ENCODE data around the gene C17orf100. TPM values are rescaled to one million over a fixed set of nuclear protein-coding genes. Genes with fewer than 3 reads are reported as not detected.
A peak's percentile ranks its signal among the peaks of the same experiment; 100 is the strongest.

C17orf100 gene
- total and polyA plus RNA-seq, 2 of the 13 experiments (the other 11 are each of a cell fraction or from before 2014, with no cell fraction given): 3.6 to 8.7 TPM

DNA sequence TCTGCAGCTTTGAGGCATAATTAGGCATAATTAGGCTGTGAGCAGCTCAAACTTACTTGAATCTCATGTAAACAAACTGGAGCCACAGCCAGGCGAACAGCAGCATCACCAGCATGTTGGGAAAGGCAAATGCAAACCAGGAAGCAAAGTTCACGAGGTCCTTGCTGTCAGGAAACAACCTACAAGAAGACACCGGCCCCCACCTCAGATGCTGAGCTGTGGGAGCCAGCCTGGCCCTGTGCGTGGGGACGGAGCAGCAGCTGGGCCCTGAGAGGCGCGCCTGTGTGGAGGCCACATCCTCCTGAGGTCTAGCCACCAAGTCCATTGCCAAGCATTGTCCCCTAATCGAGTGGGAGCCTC, 49.4 kb downstream of the C17orf100 start (continued):
- TF ChIP-seq, protein P1, sequence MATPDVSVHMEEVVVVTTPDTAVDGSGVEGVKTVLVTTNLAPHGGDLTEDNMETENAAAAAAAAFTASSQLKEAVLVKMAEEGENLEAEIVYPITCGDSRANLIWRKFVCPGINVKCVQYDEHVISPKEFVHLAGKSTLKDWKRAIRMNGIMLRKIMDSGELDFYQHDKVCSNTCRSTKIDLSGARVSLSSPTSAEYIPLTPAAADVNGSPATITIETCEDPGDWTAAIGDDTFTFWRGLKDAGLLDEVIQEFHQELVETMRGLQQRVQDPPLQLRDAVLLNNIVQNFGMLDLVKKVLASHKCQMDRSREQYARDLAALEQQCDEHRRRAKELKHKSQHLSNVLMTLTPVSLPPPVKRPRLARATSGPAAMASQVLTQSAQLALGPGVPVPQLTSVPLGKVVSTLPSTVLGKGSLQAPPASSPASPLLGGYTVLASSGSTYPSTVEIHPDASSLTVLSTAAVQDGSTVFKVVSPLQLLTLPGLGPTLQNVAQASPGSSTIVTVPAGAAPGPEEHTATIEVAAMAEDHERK (CRISPR knock-in tag; IDR thresholded peaks at IDR 0.05; ENCODE audit: low read depth): no peak
- no peak for TF ChIP-seq PCBP2 (optimal IDR thresholded peaks at IDR 0.05; ENCODE audit: low read depth, low read length, poor library complexity, severe bottlenecking)
- no peak for TF ChIP-seq ZNF850 (CRISPR knock-in tag; conservative IDR thresholded peaks at IDR 0.05)
- no peak for TF ChIP-seq NCOR1 (IDR thresholded peaks at IDR 0.05; ENCODE audit: borderline replicate concordance, low read length)
- TF ChIP-seq, protein P2, sequence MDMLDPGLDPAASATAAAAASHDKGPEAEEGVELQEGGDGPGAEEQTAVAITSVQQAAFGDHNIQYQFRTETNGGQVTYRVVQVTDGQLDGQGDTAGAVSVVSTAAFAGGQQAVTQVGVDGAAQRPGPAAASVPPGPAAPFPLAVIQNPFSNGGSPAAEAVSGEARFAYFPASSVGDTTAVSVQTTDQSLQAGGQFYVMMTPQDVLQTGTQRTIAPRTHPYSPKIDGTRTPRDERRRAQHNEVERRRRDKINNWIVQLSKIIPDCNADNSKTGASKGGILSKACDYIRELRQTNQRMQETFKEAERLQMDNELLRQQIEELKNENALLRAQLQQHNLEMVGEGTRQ (IDR thresholded peaks at IDR 0.05; ENCODE audit: low read depth, low read length): no peak
- TF ChIP-seq, protein P2 (CRISPR knock-in tag; IDR thresholded peaks at IDR 0.05; ENCODE audit: borderline replicate concordance): no peak
- TF ChIP-seq, protein P3, sequence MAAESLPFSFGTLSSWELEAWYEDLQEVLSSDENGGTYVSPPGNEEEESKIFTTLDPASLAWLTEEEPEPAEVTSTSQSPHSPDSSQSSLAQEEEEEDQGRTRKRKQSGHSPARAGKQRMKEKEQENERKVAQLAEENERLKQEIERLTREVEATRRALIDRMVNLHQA (CRISPR knock-in tag; IDR thresholded peaks at IDR 0.05): no peak
- TF ChIP-seq, protein P4, sequence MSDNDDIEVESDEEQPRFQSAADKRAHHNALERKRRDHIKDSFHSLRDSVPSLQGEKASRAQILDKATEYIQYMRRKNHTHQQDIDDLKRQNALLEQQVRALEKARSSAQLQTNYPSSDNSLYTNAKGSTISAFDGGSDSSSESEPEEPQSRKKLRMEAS (IDR thresholded peaks at IDR 0.05): peak; percentile 43; the same call in 1 of the 2 replicates
- no peak for TF ChIP-seq ZNF34 (CRISPR knock-in tag; IDR thresholded peaks at IDR 0.05; ENCODE audit: borderline replicate concordance)
- peak; percentile 40; the same call in 1 of the 2 replicates for TF ChIP-seq BCL6 (CRISPR knock-in tag; IDR thresholded peaks at IDR 0.05)
- TF ChIP-seq ZNF251 (CRISPR knock-in tag; IDR thresholded peaks at IDR 0.05): no peak
- peak in 1 of 2 experiments; percentile 23; a peak in 1 of 4 replicates for TF ChIP-seq POLR2A (IDR thresholded peaks at IDR 0.05; ENCODE audit: insufficient read depth in 1 of 2, low read depth in 2 of 2, low read length in 2 of 2)
- no peak for TF ChIP-seq MTF1 (CRISPR knock-in tag; IDR thresholded peaks at IDR 0.05)
- no peak for TF ChIP-seq ZNF652 (CRISPR knock-in tag; IDR thresholded peaks at IDR 0.05; ENCODE audit: borderline replicate concordance, low read depth)
- TF ChIP-seq PAF1 (CRISPR knock-in tag; IDR thresholded peaks at IDR 0.05): no peak
- TF ChIP-seq RBAK (CRISPR knock-in tag; IDR thresholded peaks at IDR 0.05): no peak
- TF ChIP-seq ZNF382 (CRISPR knock-in tag; IDR thresholded peaks at IDR 0.05; ENCODE audit: borderline replicate concordance): no peak
- TF ChIP-seq ZNF572 (CRISPR knock-in tag; IDR thresholded peaks at IDR 0.05): no peak
- TF ChIP-seq ZNF484 (CRISPR knock-in tag; IDR thresholded peaks at IDR 0.05; ENCODE audit: borderline replicate concordance, low read depth): no peak
- no peak for TF ChIP-seq IKZF4 (CRISPR knock-in tag; IDR thresholded peaks at IDR 0.05; ENCODE audit: borderline replicate concordance, low read depth, not compliant biosample characterization)
- no peak for TF ChIP-seq FOXK1 (CRISPR knock-in tag; IDR thresholded peaks at IDR 0.05; ENCODE audit: borderline replicate concordance, low read depth)
- TF ChIP-seq ELF3 (CRISPR knock-in tag; IDR thresholded peaks at IDR 0.05): peak; percentile 58
- TF ChIP-seq NCOA2 (CRISPR knock-in tag; IDR thresholded peaks at IDR 0.05): no peak
- 0 out of 2 replicates have a peak, but pooled peaks have one; percentile 2 for TF ChIP-seq CEBPB (IDR thresholded peaks at IDR 0.05; ENCODE audit: borderline replicate concordance, low read depth, low read length)
- no peak for TF ChIP-seq NFE2 (CRISPR knock-in tag; IDR thresholded peaks at IDR 0.05)
- no peak for TF ChIP-seq ONECUT2 (CRISPR knock-in tag; IDR thresholded peaks at IDR 0.05)
- peak; percentile 9; the same call in 1 of the 2 replicates for TF ChIP-seq FOSL2 (CRISPR knock-in tag; IDR thresholded peaks at IDR 0.05)
- TF ChIP-seq, protein P5, sequence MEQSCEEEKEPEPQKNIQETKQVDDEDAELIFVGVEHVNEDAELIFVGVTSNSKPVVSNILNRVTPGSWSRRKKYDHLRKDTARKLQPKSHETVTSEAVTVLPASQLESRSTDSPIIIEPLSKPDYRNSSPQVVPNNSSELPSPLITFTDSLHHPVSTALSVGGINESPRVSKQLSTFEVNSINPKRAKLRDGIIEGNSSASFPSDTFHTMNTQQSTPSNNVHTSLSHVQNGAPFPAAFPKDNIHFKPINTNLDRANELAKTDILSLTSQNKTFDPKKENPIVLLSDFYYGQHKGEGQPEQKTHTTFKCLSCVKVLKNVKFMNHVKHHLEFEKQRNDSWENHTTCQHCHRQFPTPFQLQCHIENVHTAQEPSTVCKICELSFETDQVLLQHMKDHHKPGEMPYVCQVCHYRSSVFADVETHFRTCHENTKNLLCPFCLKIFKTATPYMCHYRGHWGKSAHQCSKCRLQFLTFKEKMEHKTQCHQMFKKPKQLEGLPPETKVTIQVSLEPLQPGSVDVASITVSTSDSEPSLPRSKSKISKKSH (CRISPR knock-in tag; IDR thresholded peaks at IDR 0.05; ENCODE audit: borderline replicate concordance): no peak
